ENCODE data around the gene ESRRG. TPM values are rescaled to one million over a fixed set of nuclear protein-coding genes. Genes with fewer than 3 reads are reported as not detected.

ESRRG gene
- total and polyA plus RNA-seq, 2 of the 8 experiments (the other 6 are each of a cell fraction or from before 2014, with no cell fraction given): 0.59 to 1.4 TPM

DNA sequence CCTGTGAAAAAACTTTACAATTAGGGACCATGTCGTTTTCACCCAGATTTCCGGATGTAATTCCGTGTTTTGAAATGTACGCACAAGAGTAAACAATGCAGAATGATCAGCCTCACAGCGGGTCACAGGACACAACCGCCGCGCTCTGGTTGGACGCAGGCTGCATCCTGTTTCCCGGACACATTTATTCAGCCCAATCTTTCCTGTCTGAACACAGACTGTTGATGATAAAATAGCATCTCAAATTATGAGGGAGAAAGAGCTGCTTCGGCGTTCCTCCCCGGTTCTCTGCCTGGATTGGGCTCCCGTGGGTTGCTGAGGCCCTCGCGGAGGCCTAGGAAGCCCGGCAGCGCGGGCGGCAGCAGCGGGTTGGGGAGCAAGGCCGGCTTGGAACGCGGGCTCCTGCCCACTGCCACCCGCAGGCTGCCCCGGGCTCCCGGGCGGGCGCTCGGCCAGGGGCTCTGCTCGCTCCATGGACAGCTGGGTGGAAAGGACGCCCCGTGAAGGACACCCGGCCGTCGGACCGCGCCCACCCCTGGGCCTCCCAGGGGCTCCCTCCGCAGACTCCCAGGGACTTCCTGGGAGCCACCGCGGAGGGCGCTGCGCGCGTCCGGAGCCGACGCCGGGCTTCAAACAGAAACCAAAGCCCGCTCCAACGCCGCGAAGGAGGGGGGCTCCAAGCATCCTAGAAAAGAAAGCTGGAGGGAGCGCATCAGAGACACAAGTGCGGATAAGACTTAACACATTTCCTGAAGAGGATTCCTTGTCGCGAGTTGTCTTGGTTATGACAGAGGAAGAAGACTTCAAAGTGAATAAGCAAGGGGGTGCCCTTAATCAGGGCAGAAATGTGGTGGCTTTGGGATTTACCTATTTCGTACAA is 122.3 kb downstream of the ESRRG start (continued):
- TF ChIP-seq SP1 (IDR thresholded peaks at IDR 0.05; ENCODE audit: low read depth, low read length): peak; percentile 39; the same call in 1 of the 2 replicates
- TF ChIP-seq POLR2A (IDR thresholded peaks at IDR 0.05; ENCODE audit: control extremely low read depth in 1 of 2, low read depth in 2 of 2, low read length in 2 of 2): peak in 1 of 2 experiments; percentile 51; a peak in 1 of 3 replicates
- TF ChIP-seq PHF8 (conservative IDR thresholded peaks at IDR 0.05; ENCODE audit: low read depth, low read length): peak; percentile 60
- TF ChIP-seq SIN3A (conservative IDR thresholded peaks at IDR 0.05 in 1 of 2, IDR thresholded peaks at IDR 0.05 in 1 of 2; ENCODE audit: low read depth in 1 of 2, low read length in 2 of 2): peak in 1 of 2 experiments; percentile 11; a peak in 1 of 4 replicates
- TF ChIP-seq TAF7 (optimal IDR thresholded peaks at IDR 0.05; ENCODE audit: borderline replicate concordance, low read depth, low read length): no peak
- peak; percentile 98 for TF ChIP-seq NANOG (IDR thresholded peaks at IDR 0.05; ENCODE audit: insufficient read depth, low read depth, low read length, poor library complexity, severe bottlenecking)
- TF ChIP-seq TAF1 (IDR thresholded peaks at IDR 0.05; ENCODE audit: low read depth, low read length): peak; percentile 54; the same call in 1 of the 2 replicates
- no peak for TF ChIP-seq CREB1 (IDR thresholded peaks at IDR 0.05)
- TF ChIP-seq, protein P1, sequence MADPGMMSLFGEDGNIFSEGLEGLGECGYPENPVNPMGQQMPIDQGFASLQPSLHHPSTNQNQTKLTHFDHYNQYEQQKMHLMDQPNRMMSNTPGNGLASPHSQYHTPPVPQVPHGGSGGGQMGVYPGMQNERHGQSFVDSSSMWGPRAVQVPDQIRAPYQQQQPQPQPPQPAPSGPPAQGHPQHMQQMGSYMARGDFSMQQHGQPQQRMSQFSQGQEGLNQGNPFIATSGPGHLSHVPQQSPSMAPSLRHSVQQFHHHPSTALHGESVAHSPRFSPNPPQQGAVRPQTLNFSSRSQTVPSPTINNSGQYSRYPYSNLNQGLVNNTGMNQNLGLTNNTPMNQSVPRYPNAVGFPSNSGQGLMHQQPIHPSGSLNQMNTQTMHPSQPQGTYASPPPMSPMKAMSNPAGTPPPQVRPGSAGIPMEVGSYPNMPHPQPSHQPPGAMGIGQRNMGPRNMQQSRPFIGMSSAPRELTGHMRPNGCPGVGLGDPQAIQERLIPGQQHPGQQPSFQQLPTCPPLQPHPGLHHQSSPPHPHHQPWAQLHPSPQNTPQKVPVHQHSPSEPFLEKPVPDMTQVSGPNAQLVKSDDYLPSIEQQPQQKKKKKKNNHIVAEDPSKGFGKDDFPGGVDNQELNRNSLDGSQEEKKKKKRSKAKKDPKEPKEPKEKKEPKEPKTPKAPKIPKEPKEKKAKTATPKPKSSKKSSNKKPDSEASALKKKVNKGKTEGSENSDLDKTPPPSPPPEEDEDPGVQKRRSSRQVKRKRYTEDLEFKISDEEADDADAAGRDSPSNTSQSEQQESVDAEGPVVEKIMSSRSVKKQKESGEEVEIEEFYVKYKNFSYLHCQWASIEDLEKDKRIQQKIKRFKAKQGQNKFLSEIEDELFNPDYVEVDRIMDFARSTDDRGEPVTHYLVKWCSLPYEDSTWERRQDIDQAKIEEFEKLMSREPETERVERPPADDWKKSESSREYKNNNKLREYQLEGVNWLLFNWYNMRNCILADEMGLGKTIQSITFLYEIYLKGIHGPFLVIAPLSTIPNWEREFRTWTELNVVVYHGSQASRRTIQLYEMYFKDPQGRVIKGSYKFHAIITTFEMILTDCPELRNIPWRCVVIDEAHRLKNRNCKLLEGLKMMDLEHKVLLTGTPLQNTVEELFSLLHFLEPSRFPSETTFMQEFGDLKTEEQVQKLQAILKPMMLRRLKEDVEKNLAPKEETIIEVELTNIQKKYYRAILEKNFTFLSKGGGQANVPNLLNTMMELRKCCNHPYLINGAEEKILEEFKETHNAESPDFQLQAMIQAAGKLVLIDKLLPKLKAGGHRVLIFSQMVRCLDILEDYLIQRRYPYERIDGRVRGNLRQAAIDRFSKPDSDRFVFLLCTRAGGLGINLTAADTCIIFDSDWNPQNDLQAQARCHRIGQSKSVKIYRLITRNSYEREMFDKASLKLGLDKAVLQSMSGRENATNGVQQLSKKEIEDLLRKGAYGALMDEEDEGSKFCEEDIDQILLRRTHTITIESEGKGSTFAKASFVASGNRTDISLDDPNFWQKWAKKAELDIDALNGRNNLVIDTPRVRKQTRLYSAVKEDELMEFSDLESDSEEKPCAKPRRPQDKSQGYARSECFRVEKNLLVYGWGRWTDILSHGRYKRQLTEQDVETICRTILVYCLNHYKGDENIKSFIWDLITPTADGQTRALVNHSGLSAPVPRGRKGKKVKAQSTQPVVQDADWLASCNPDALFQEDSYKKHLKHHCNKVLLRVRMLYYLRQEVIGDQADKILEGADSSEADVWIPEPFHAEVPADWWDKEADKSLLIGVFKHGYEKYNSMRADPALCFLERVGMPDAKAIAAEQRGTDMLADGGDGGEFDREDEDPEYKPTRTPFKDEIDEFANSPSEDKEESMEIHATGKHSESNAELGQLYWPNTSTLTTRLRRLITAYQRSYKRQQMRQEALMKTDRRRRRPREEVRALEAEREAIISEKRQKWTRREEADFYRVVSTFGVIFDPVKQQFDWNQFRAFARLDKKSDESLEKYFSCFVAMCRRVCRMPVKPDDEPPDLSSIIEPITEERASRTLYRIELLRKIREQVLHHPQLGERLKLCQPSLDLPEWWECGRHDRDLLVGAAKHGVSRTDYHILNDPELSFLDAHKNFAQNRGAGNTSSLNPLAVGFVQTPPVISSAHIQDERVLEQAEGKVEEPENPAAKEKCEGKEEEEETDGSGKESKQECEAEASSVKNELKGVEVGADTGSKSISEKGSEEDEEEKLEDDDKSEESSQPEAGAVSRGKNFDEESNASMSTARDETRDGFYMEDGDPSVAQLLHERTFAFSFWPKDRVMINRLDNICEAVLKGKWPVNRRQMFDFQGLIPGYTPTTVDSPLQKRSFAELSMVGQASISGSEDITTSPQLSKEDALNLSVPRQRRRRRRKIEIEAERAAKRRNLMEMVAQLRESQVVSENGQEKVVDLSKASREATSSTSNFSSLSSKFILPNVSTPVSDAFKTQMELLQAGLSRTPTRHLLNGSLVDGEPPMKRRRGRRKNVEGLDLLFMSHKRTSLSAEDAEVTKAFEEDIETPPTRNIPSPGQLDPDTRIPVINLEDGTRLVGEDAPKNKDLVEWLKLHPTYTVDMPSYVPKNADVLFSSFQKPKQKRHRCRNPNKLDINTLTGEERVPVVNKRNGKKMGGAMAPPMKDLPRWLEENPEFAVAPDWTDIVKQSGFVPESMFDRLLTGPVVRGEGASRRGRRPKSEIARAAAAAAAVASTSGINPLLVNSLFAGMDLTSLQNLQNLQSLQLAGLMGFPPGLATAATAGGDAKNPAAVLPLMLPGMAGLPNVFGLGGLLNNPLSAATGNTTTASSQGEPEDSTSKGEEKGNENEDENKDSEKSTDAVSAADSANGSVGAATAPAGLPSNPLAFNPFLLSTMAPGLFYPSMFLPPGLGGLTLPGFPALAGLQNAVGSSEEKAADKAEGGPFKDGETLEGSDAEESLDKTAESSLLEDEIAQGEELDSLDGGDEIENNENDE (IDR thresholded peaks at IDR 0.05; ENCODE audit: insufficient replicate concordance, low read length): no peak

Data from H1 (cell line).